GM18858 (cell line): ENCODE data around the gene AP1S3.
"Not testable (repeated sequence)": the region's sequence is repeated elsewhere in the genome, so short reads cannot be mapped to it uniquely, and the experiment has no call there.

Source experiments
- ATAC-seq: cut with Tn5 transposase; IDR thresholded peaks from one replicate; pipeline ENCODE4 v1.9.1; 2021; ENCODE audit not compliant: unreplicated experiment

Gene AP1S3

DNA sequence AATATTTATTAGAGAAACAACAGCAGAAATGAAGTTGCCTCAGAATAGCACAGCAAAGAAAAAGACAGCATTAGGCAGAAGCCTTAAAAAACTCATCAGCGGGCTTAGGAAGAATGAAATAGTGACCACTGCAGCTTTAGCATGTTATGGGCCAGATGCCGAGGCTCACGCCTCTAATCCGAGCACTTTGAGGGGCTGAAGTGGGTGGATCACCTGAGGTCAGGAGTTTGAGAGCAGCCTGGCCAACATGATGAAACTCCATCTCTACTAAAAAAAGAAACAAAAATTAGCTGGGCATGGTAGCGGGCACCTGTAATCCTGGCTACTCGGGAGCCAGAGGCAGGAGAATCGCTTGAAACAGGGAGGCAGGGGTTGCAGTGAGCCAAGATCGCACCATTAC, 32.4 kb downstream of the AP1S3 start:
- no peak for ATAC-seq

DNA sequence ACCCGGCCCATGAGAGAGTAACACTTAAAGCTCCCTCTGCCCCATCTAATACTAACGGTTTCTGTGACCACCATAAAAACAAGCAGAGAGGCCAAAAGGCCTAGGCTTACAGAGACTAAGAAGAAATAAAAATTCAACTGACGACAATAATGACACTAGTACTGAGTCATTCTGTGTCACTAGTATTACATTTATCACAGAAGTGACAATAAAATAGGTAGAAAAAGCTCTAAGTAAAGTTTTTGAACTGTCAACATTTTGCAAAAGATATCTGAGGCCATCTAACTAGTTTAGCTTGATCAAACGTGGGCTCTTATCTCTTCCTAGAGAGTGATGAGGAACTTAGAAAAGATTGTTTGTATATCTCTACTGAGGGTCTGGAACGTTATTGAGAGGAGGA, 35.6 kb downstream of the AP1S3 start:
- no peak for ATAC-seq

DNA sequence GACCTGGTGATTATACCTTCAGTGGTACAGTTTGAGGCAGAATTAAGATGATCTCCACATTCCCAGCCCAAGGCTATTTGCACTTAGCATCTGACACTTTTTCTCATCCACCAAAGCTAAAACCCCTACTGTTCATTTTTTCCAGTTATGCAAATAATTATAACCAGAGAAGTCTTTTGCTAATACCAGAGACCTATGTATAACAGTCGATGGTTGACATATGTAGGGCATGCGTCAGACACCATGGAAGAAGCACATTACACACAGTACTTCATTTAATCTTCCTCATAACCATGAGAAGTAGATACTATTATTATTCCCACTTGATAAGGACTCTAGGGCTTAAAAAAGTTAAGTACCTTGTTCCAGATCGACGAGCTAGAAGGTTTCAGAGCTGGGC, 36.5 kb downstream of the AP1S3 start:
- no peak for ATAC-seq

DNA sequence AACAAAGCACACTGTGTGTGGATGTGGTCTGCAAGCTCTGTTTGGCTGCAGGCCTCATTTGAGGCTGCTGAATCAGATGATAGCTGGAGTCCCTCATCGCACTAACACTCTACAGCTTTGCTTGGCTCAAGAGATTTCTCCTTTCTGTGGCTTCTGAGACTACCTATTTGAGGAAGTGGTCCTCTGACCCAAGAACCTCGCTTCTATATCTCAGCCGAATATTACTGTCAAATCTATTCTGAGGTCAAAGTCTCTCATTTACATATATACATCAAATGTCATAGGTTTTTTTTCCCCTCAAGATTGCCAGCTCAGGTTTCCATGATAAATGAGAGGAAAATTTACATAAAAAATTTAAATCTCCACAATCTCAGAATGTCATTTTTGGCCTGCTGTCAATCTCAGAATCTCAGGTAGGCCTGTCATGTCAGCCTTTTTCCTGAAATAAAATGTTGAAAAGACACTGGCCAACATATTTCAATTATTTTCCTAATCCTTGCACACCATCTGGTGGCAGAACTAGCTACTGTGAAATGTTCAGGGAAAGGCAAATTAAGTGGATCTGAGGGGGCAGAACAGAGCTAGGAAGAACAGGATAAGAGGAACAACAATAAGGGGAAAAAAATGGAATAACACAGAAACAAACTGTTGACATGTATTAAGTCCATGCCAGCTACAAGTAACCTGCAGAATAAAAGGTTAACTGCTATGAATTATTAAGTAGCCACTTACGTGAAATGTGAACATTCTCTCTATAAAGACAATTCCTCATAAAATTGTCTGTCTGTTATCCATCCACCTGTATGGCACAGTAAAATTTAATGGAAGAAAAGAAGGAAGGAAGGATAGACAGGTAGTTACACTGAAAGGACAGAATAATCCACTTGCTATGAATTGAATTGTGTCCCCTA, 39.3 kb downstream of the AP1S3 start:
- ATAC-seq = peak; percentile 97

DNA sequence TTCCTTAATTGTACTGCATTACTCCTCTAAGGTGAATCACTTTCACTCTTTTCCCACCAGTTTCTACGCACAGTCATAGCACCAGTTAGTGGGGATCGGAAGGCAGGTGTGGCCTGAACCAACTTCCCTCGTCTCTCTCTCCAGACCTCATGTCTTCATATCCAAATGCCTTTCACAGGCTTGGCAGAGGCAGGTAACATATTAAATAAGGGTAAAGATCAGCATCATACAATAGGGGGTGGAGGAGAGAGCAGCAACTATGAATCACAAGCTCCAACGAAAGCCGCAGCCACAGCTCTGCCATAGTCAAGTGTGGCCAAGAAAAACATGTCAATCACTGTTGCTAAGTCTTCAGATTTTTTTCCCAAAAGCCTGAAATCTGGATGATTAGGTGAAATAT, 40.3 kb downstream of the AP1S3 start:
- no peak for ATAC-seq

DNA sequence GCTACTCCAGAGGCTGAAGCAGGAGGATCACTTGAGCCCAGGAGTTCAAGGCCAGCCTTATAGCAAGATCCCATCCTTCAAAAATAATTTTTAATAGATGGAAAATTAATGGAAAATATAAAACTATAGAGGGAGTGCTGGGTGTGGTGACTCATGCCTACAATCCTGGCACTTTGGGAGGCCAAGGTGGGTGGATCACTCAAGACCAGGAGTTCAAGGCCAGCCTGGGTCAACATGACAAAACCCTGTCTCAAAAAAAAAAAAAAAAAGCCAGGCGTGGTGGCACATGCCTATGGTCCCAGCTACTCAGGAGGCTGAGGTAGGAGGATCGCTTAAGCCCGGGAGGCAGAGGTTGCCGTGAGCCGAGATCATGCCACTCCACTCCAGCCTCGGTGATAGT, 48.0 kb downstream of the AP1S3 start:
- ATAC-seq = no peak

DNA sequence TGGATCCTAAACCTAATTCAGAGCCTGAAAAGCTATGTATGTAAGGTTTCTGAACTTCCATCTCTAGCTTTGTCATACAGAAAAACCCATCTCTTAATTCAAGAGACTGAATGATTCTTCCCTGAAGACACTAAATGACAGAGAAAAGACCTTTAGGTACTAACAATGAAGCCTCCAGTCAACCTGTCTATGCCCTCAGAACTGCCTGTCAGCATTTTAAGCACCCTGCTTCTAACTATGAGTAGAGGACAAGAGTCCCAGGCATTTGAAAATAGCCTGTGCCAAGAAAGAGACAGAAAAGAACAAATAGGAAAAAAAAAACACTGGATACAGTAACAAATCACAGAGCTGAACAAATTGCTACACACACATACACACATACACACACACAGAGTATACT, 48.6 kb downstream of the AP1S3 start:
- ATAC-seq = no peak

DNA sequence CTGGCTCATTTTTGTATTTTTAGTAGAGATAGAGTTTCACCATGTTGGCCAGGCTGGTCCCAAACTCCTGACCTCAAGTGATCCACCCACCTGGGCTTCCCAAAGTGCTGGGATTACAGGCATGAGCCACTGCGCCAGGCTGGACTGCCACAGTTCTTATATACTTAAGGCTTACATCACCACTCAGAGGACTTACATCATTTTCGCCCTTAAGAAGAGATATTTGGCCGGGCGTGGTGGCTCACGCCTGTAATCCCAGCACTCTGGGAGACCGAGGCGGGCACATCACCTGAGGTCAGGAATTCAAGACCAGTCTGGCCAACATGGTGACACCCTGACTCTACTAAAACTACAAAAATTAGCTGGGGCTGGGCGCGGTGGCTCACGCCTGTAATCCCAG, 49.3 kb downstream of the AP1S3 start:
- ATAC-seq = not testable (repeated sequence)

DNA sequence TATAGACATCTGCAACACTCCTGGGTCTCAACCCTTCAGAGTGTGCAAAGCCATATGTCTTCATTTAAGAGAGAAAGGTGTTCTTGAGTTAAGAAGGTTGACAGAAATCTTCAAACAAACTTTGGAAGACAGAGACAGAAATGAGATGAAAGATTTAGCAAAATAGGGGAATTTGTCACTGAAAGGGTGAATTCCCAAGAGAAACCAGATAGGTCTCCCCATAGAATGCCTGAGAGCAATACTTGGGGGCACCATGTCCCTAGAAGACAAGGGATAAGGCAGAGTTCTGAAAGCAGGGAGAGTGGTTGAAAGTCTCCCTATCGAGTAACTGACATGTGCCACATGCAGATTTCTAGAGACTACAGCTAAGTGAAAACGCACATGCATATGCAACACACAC, 50.0 kb downstream of the AP1S3 start:
- no peak for ATAC-seq

DNA sequence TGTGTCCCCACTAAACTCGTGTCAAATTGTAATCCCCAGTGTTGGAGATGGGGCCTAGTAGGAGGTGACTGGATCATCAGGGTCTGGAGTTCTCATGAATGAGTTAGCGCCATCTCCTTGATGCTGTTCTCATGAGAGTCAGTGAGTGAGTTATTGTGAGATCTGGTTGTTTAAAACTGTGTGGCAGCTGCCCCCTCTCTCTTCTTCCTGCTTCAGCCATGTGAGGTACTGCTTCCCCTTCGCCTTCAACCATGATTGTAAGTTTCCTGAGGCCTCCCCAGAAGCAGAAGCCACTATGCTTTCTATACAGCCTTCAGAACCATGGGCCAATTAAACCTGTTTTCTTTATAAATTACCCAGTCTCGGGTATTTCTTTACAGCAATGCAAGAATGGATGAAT, 50.4 kb downstream of the AP1S3 start:
- no peak for ATAC-seq

DNA sequence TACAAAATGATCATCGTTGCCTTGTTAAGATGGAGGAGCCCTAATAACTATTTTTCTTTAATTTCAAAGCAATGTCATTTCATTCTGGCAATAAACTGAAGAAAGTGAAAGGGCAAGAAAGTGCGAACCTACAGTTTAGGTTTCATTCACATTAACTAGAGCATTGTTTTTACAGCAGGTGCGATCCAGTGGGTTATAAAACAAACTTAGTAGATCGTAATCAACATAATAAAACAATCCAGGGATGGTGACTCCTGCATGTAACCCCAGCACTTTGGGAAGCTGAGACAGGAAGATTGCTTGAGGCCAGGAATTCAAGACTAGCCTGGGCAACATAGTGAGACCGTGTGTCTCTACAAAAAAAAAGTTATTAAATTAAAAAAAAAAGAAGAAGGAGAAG, 51.1 kb downstream of the AP1S3 start:
- no peak for ATAC-seq

DNA sequence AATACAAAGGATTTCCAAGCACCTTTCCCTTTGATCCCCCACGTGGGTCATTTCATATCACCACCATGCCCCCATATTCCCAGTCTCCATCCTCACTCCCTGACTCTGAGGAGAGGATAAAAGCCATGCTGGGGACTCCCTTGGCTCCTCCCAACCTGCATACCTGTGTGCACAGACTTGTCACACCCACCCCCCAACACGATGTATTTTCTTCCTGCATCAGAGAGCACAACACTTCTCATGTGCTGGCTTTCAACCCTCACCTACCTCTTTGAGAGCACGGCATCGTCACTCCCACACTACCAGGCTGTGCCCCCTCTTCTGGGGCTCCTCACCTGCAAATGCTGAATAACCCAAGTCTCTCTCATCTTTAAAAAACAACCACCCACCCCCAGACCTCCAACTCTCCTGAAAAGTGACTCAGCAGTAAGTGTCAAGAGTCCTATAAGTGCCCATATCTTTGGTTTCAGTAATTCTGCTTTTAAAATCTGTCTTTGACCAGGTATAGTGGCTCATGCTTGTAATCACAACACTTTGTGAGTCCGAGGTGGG, 53.1 kb downstream of the AP1S3 start:
- no peak for ATAC-seq

DNA sequence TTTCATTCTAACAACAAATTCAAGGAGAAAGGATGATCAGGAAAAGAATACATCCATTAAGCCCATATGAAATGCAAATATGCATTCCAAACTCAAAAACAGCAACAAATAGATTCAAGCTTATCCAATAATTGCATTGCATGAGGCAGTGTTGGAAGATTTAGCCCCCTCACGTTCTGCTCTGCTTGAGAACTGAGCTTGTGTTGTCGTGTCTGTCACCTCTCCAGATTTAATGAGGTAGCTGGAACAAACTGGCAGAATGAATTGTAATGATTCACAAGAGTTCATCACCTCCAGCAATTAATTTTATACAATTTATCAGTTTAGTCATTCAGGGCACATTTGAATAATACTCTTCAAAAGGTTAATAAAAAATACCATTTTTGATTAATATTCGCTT, 54.8 kb downstream of the AP1S3 start:
- ATAC-seq = no peak

DNA sequence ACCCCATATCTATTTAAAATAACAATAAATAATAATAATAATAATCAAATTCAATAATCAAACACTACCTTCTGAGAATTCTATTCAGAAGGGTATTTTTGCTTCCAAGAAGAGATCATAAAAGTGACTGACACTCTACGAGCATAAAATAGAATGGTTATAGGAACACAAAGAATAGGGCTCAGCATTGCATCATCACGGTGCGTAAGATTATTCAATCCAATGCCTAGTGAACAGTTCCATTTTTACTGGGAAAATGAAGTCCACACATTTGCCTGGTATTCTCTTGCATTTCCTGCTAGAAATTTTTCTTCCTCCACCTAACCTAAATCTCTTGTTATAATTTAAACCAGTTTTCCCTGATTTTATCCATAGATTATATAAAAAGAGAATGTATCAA, 55.8 kb downstream of the AP1S3 start:
- ATAC-seq = no peak

DNA sequence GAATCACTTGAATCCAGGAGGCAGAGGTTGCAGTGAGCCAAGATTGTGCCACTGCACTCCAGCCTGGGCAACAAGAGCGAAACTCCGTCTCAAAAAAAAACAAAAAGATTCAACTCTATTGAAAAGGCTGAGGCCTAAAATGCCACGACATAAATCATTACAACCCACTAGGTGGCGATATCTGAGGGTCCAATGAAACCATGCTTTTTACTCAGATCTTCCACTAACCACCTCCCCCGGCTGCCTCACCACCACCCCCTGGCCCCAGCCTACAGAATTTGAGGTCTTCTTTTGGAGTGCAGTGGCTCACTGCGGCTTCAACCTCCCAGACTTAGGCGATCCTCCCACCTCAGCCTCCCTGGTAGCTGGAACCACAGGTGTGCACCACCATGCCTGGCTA, 57.5 kb downstream of the AP1S3 start:
- no peak for ATAC-seq

DNA sequence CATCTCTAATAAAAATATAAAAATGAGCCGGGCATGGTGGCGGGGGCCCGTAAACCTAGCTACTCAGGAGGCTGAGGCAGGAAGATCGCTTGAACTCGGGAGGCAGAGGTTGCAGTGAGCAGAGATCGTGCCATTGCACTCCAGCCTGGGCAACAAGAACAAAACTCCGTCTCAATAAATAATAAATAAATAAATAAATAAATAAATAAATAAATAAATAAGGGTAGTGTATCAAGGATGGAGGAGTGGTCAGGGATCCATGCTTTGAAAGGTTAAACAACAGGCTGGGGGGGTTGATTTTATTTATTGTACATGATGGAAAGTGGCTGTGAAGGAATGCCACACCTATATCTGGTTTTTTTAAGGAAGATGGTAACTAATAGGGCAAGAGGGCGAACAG, 63.2 kb downstream of the AP1S3 start:
- ATAC-seq = no peak

DNA sequence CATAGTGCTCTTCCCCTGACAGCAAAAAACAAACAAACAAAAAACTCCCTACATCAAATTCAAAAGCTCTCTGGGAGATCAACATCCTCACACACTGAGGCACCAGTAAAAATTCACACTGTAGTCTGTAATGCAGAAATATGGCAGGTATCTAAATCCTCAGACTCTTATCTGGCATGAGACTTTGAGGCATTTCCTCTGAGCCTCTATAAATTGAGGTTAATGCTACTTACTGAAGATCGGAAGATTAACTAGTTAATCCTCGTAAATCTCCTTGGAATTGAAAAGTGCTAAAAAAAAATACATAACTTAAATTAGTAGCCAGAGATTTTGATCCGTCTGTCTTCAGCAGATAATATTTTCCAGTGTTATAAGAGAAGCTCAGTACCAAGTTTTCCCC, 65.0 kb downstream of the AP1S3 start:
- no peak for ATAC-seq

DNA sequence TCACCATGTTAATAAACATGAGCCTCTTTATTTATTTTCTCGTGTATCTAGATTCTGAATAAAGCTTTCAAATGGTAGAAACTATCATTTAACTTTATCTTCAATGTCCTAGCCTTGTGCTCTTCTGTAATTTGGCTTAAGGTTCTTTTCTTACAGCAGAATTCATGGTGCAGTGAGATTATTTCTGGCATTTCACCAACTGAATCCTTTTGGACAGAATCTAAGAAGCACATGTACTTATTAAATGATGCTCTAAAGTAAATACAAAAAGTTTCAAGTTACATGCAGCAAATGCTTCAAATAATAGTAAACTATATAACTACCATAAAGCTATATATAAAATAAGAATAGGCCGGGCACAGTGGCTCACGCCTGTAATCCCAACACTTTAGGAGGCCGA, 65.9 kb downstream of the AP1S3 start:
- no peak for ATAC-seq

DNA sequence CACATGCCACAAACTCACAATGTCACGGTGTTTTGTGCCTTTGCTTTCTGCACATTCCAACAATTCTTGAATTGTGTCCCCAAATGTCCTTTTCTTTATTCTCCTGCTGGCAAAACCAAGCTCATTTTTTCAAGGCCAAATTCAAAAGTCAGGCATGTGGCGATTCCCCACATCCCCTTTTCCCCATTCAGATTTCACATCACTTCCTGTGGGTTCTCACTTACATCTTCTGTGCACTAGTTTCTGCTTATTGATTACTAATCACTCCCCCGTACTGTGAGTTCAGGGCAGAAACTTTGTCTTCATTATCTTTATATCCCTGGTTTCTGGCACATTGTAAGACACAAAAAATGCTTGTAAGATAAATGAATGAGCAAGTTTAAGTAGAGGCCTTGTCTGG, 69.2 kb downstream of the AP1S3 start:
- no peak for ATAC-seq

DNA sequence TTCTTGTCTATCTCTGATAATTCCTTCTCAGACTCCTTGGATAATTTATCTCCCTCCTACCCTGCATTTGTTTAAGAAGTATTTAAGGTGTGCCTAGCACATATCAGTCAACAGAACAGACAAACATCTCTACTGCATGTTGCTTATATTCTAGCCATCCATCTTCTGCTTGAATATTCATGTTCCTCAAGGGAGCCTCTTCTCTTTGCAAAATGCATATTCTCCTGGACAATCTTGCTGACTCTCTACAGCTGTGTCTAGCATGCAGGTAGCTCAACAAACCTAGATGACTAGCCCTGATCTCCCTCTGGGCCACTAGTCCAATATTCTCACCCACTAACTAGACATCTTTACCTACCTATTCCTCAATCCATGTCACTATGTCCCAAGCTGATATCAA, 70.0 kb downstream of the AP1S3 start:
- no peak for ATAC-seq

DNA sequence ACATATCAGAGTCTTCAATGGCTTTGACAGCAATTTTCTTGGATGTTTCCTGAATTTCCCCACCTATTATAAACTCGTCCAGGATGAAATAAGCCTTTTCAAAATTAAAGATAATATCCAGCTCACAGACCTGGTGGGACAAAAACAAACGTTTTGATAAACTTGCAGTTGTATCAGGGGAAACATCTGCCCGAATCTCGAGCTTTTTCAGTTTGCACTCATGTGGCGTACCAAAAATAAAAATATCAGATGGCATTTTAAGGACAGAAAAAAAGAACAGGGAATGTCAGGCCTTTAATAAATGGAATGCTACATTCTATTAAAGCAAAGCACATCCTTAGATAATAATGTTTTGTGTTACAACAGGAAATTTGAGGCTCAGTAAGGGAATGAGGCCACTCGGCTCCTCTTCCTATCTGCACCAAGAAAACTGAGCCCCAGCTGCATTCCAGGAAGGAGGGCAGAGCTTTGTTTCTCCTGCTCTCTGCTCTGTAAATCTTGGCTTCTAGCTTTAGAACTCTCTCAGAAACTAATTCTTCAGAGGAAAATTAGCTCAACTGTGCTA, 72.1 kb downstream of the AP1S3 start:
- ATAC-seq = no peak

DNA sequence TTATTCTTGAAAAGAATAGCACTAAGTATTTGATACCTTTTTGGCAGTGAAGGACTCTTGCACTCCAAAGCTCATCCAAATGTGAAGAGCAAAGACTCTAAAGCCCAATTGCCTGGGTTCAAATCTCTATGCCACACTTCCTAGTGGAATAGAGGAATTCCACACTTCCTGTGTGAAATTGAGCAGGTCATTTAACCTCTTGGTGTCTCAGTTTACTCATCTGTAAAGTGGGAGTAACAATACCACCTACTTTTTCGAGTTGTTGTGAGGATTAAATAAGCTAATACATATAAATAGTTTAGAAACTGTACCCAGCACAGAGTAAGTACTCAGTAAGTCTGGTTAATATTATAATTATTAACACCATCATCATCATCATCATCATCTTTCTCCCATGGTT, 72.6 kb downstream of the AP1S3 start:
- ATAC-seq = no peak

DNA sequence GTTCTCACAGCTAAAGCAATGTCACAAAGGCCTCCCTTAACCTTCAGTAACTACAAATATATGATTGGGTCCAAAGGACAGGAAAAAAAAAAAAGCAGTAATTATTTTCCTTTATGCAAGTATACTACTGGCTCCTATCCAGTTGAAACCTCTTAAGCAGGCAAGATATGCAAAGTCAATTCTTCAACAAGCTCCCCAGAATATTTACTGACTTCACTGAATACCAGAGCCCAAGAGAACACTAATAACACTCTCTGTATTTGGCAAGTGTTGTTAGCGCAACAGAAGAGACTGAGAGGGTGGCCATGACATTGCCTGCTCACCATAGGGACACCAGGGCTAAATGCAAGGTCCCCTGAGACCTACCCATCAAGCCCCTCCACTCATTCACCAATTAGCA, 74.5 kb downstream of the AP1S3 start:
- ATAC-seq = no peak
